Liver (tissue), 3 donors: Measurements from ENCODE around the gene ZDHHC21.

Experiments
- CTCF ChIP-seq: fragments of 150-350 bp; IDR thresholded peaks from 2 replicates; pipeline ENCODE4 v1.5.1; 2017; ENCODE audit warnings: improper control_type of control experiment, low read depth, low read length; ENCODE audit not compliant: missing input control
- EGR1 ChIP-seq, 2 donors: IDR thresholded peaks; 2 replicates each; pipeline ENCODE4 v1.6.1; 2016 to 2018; ENCODE audit warnings: antibody characterized with exemption in 2 of 2, low read depth in 2 of 2
- FOXA1 ChIP-seq: IDR thresholded peaks from 2 replicates; pipeline ENCODE4 v1.6.1; 2016; ENCODE audit warnings: antibody characterized with exemption
- GABPA ChIP-seq, 2 donors: IDR thresholded peaks in 1 of 2; conservative IDR thresholded peaks in 1 of 2; 2 replicates each; pipeline ENCODE4 v1.6.1; 2016; ENCODE audit warnings: antibody characterized with exemption in 2 of 2, mild to moderate bottlenecking in 1 of 2, moderate library complexity in 1 of 2
- JUND ChIP-seq, 2 donors: IDR thresholded peaks; 2 replicates each; pipeline ENCODE4 v1.6.1; 2016; ENCODE audit warnings: antibody characterized with exemption in 2 of 2
- RAD21 ChIP-seq, 2 donors: IDR thresholded peaks; 2 replicates each; pipeline ENCODE4 v1.6.1; 2016; ENCODE audit warnings: antibody characterized with exemption in 2 of 2, mild to moderate bottlenecking in 2 of 2
- REST ChIP-seq: IDR thresholded peaks from 2 replicates; pipeline ENCODE4 v1.6.1; 2016; ENCODE audit warnings: antibody characterized with exemption, mild to moderate bottlenecking
- RXRA ChIP-seq, 2 donors: IDR thresholded peaks; 2 replicates each; pipeline ENCODE4 v1.6.1; 2017 to 2018; ENCODE audit warnings: antibody characterized with exemption in 2 of 2, mild to moderate bottlenecking in 1 of 2
- SP1 ChIP-seq: IDR thresholded peaks from 2 replicates; pipeline ENCODE4 v1.6.1; 2018; ENCODE audit warnings: antibody characterized with exemption, mild to moderate bottlenecking
- TAF1 ChIP-seq: conservative IDR thresholded peaks from 2 replicates; pipeline ENCODE4 v1.6.1; 2016; ENCODE audit warnings: antibody characterized with exemption, mild to moderate bottlenecking
- YY1 ChIP-seq: IDR thresholded peaks from 2 replicates; pipeline ENCODE4 v1.6.1; 2016; ENCODE audit warnings: antibody characterized with exemption, mild to moderate bottlenecking
- donor health status: healthy.
- donor health status: healthy.

GRCh38 chr9:14640294-14640693, 52.9 kb downstream of the ZDHHC21 start:
- TF ChIP-seq CTCF (no peak), SP1 (no peak), RAD21 (IDR thresholded peaks at IDR 0.05) (no peak), REST (no peak), YY1 (no peak), FOXA1 (no peak), TAF1 (no peak), EGR1 (IDR thresholded peaks at IDR 0.05; ENCODE audit: low read depth in 2 of 2) (no peak), JUND (IDR thresholded peaks at IDR 0.05) (no peak), GABPA (IDR thresholded peaks at IDR 0.05 in 1 of 2, conservative IDR thresholded peaks at IDR 0.05 in 1 of 2) (no peak), RXRA (IDR thresholded peaks at IDR 0.05) (no peak)
